Measurements from ENCODE around the gene WDR11. TPM values are rescaled to one million over a fixed set of nuclear protein-coding genes. Genes with fewer than 3 reads are reported as not detected.

WDR11 gene
- total and polyA plus RNA-seq, 8 donors: 9.9 to 122 (median 32.4) TPM

DNA sequence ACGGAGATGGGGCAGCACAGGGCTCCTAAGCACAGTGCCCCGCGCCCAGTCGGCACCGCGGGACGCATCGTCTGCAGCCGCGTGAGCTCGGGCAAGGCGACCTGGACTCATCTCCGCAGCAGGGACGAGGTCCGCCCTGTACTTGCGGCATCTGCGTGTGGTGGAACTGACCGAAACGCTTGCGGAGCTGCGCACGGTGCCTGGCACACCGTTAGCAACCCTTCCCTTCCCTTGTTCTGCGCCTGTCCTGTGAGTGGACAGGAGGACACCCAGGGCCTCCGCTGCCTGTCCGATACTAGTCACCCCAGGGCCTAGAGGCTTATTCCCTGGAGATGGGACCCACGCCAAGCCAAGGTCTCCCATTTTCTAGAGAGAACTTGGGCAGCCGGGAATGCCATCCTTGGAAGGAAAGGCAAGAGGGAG, 98.5 kb downstream of the WDR11 start:
- 44 to 65% (median 59%) methylated on average over 5 to 28 of the region's 28 CpGs for WGBS, 5 donors
- peak overlapping the region; percentile 31 to 52 (median 42) for H3K4me3 ChIP-seq
- DNase-seq: peak in 1 of 2 donors; percentile 37

DNA sequence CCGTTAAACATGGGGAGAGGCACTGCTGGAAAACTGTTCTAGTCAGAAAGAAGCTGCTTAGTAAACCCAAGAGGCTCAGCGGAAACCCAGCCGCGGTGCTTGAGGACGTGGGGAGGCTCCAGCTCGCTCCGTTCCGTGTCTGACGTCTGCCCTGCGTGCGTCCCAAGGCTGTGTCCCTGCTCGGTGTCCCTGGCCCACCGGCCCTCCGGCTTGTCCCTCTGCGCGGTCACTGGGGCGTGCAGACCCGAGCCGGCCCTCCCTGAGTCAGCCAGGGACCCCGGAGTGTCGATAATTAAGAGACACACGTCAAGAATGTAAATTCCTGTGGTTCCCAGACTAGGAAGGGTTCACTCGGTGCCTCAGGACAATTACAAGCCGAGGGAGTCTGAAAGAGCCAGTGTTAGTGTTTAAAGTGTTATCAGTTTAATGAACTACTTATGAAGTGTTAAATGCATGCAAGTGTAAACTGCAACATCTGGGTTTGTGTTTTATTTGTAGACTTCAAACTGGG, 98.9 kb downstream of the WDR11 start:
- DNase-seq: peak in 1 of 2 donors; percentile 47
- no peak overlapping the region for H3K27ac ChIP-seq
- 23 to 49% (median 36%) methylated on average over 24 of the region's 24 CpGs for WGBS, 5 donors

More for the DNA sequence above, 98.5 kb downstream of the WDR11 start:
- no peak overlapping the region for H3K27ac ChIP-seq
- H3K27me3 ChIP-seq: peaks cover 0 to 34% (median 19%) of the 10 kb centered on the region in 3 donors
- H3K9me3 ChIP-seq: peaks cover 0 to 17% (median 15%) of the 10 kb centered on the region in 4 donors
- peaks cover 16 to 27% (median 23%) of the 10 kb centered on the region in 4 donors for H3K4me1 ChIP-seq
- TF ChIP-seq, protein P1, sequence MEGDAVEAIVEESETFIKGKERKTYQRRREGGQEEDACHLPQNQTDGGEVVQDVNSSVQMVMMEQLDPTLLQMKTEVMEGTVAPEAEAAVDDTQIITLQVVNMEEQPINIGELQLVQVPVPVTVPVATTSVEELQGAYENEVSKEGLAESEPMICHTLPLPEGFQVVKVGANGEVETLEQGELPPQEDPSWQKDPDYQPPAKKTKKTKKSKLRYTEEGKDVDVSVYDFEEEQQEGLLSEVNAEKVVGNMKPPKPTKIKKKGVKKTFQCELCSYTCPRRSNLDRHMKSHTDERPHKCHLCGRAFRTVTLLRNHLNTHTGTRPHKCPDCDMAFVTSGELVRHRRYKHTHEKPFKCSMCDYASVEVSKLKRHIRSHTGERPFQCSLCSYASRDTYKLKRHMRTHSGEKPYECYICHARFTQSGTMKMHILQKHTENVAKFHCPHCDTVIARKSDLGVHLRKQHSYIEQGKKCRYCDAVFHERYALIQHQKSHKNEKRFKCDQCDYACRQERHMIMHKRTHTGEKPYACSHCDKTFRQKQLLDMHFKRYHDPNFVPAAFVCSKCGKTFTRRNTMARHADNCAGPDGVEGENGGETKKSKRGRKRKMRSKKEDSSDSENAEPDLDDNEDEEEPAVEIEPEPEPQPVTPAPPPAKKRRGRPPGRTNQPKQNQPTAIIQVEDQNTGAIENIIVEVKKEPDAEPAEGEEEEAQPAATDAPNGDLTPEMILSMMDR (IDR thresholded peaks at IDR 0.05): no peak
- TF ChIP-seq POLR2A (IDR thresholded peaks at IDR 0.05): no peak
- TF ChIP-seq POLR2AphosphoS5 (IDR thresholded peaks at IDR 0.05): no peak
- TF ChIP-seq EP300 (IDR thresholded peaks at IDR 0.05): no peak
- no peaks in the 10 kb centered on the region for H3K36me3 ChIP-seq
- intact Hi-C loops (cut with DNase I; ENCODE audit: low total_unique reads): loop anchor here (10.0 kb wide), 1 partner anchor 655 kb away; no protein-coding TSS in a partner anchor

DNA sequence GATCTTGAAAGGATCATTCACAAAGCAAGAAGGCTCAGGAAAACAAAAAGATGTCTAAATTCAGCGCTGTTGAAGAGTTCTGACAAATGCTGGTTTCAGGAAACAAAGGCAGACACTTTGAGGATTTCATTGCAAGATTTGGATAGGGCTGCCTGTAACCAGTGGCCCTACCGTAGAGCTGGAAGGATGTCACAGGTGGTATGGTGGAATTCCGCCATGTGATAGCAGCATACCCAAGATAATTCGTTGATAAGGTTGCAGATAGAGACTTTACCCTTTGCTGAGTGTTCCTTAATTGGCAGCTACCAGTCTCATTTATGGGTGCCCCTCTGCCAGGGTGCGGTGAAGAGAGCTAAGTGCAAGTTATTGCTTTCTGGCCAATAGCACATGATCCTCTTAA, 100.1 kb downstream of the WDR11 start:
- Histone ChIP-seq H3K36me3 (no peaks in the 10 kb centered on the region), H3K4me1 (peaks cover 11 to 19% (median 15%) of the 10 kb centered on the region in 4 donors), H3K27me3 (peaks cover 0 to 40% (median 19%) of the 10 kb centered on the region in 3 donors), H3K9me3 (peaks cover 0 to 18% (median 15%) of the 10 kb centered on the region in 4 donors), H3K4me3 (no peak overlapping the region), H3K27ac (no peak overlapping the region)
- intact Hi-C loops (cut with DNase I; ENCODE audit: low total_unique reads): no loop called here
- no peak for DNase-seq
- TF ChIP-seq POLR2A (IDR thresholded peaks at IDR 0.05): no peak
- WGBS, 5 donors: 70 to 85% (median 72%) methylated on average over 5 of the region's 5 CpGs

More for the DNA sequence above, 98.9 kb downstream of the WDR11 start:
- TF ChIP-seq EP300 (IDR thresholded peaks at IDR 0.05) (no peak), POLR2AphosphoS5 (IDR thresholded peaks at IDR 0.05) (no peak), POLR2A (IDR thresholded peaks at IDR 0.05) (no peak)
- TF ChIP-seq, protein P1 (IDR thresholded peaks at IDR 0.05): no peak
- H3K4me1 ChIP-seq: peaks cover 16 to 27% (median 23%) of the 10 kb centered on the region in 4 donors
- H3K27me3 ChIP-seq: peaks cover 0 to 34% (median 19%) of the 10 kb centered on the region in 3 donors
- H3K4me3 ChIP-seq: peak overlapping the region in 1 of 4 donors; percentile 44
- intact Hi-C loops (cut with DNase I; ENCODE audit: low total_unique reads): no loop called here
- peaks cover 0 to 18% (median 15%) of the 10 kb centered on the region in 4 donors for H3K9me3 ChIP-seq
- H3K36me3 ChIP-seq: no peaks in the 10 kb centered on the region

DNA sequence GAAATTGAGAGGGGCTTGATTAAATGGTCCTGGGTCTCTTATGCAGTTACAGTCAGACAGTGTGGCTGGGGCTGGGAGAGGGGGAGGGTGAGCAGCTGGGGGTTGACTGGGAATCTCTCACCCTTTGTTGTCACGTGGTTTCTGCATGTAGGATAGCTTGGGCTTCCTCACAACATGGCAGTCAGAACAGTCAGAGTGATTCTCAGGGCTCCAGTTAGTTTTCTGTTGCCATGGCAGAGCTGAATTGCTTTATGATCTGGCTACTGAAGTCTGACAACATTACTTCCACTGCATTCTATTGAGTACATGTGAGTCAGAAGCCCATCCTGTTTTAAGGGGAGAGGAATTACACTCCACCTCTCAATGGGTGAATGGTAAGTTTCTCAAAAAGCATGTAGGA, 102.7 kb downstream of the WDR11 start:
- Histone ChIP-seq H3K9me3 (peaks cover 0 to 18% (median 15%) of the 10 kb centered on the region in 4 donors), H3K27me3 (peaks cover 0 to 39% (median 16%) of the 10 kb centered on the region in 3 donors), H3K4me3 (no peak overlapping the region), H3K27ac (no peak overlapping the region), H3K4me1 (peaks cover 8 to 15% (median 11%) of the 10 kb centered on the region in 4 donors), H3K36me3 (no peaks in the 10 kb centered on the region)
- DNase-seq: no peak
- intact Hi-C loops (cut with DNase I; ENCODE audit: low total_unique reads): no loop called here
- WGBS, 5 donors: 69 to 92% (median 88%) methylated on average over 1 of the region's 1 CpG
- TF ChIP-seq POLR2A (IDR thresholded peaks at IDR 0.05) (no peak), EP300 (IDR thresholded peaks at IDR 0.05) (no peak), POLR2AphosphoS5 (IDR thresholded peaks at IDR 0.05) (no peak)
- TF ChIP-seq, protein P1 (IDR thresholded peaks at IDR 0.05): no peak
